GM19455 (cell line): Measurements from ENCODE around the gene RNPEPL1.
"Not testable (repeated sequence)": the region's sequence is repeated elsewhere in the genome, so short reads cannot be mapped to it uniquely, and the experiment has no call there.

Source experiments
- ATAC-seq: cut with Tn5 transposase; IDR thresholded peaks from one replicate; pipeline ENCODE4 v1.9.1; 2021; ENCODE audit not compliant: unreplicated experiment

The RNPEPL1 gene

GRCh38 chr2:240538031-240538780 is 30.1 kb upstream of the RNPEPL1 start:
- no peak for ATAC-seq

GRCh38 chr2:240539101-240539500 is 29.2 kb upstream of the RNPEPL1 start:
- ATAC-seq, result not testable (repeated sequence)

- no peak for ATAC-seq
Measured at GRCh38 chr2:240539906-240540305, 28.4 kb upstream of the RNPEPL1 start.

GRCh38 chr2:240551288-240551687 is 17.0 kb upstream of the RNPEPL1 start:
- ATAC-seq, result no peak

GRCh38 chr2:240551811-240552210 is 16.5 kb upstream of the RNPEPL1 start:
- no peak for ATAC-seq

- ATAC-seq, result no peak
Measured at GRCh38 chr2:240553956-240554480, 14.3 kb upstream of the RNPEPL1 start.

- no peak for ATAC-seq
Measured at GRCh38 chr2:240554767-240555493, 13.4 kb upstream of the RNPEPL1 start.

GRCh38 chr2:240555541-240556250 is 12.6 kb upstream of the RNPEPL1 start:
- ATAC-seq, result no peak

- no peak for ATAC-seq
Measured at GRCh38 chr2:240556553-240557100, 11.7 kb upstream of the RNPEPL1 start.

- ATAC-seq, result no peak
Measured at GRCh38 chr2:240557101-240557751, 11.1 kb upstream of the RNPEPL1 start.

- ATAC-seq, result no peak
Measured at GRCh38 chr2:240557808-240558207, 10.5 kb upstream of the RNPEPL1 start, which contains the start of gene ANKMY1. Gene ANKMY1 (minus strand): TSS chr2:240557988. CDS start chr2:240557335, 653 bp downstream.

- ATAC-seq, result no peak
Measured at GRCh38 chr2:240558236-240558761, 10.0 kb upstream of the RNPEPL1 start.

- ATAC-seq, result no peak
Measured at GRCh38 chr2:240559286-240559685, 9.0 kb upstream of the RNPEPL1 start.

- peak; percentile 49 for ATAC-seq
Measured at GRCh38 chr2:240560084-240560479, 8.2 kb upstream of the RNPEPL1 start, which contains the start of gene DUSP28. Gene DUSP28 (plus strand): TSS chr2:240560357. CDS start chr2:240560685, 328 bp downstream.

- ATAC-seq, result peak; percentile 56
Measured at GRCh38 chr2:240560480-240561324, 7.6 kb upstream of the RNPEPL1 start.

GRCh38 chr2:240561325-240561971 is 6.8 kb upstream of the RNPEPL1 start:
- peak; percentile 3 for ATAC-seq

- not testable (repeated sequence) for ATAC-seq
Measured at GRCh38 chr2:240563231-240563630, 5.1 kb upstream of the RNPEPL1 start.

- ATAC-seq, result no peak
Measured at GRCh38 chr2:240563951-240564560, 4.2 kb upstream of the RNPEPL1 start.
